Right atrium auricular region (tissue), 2 donors: ENCODE results near the gene SSC4D. TPM values are rescaled to one million over a fixed set of nuclear protein-coding genes. Genes with fewer than 3 reads are reported as not detected.
"Not testable (repeated sequence)": the region's sequence is repeated elsewhere in the genome, so short reads cannot be mapped to it uniquely, and the experiment has no call there.

Experiments used
- DNase-seq: peaks from one replicate; pipeline ENCODE4 v3.0.0-alpha.2; 2019; ENCODE audit warnings: low spot score
- H3K27ac ChIP-seq, 2 donors: fragments of 200-600 bp; sonication (generic); 1 replicate in 1 of 2; 2 replicates in 1 of 2; pipeline ENCODE4 v1.5.1; 2016 to 2019
- H3K27me3 ChIP-seq, 2 donors: fragments of 200-600 bp; sonication (generic); one replicate each; pipeline versions ENCODE4 v1.5.1 to v1.6.0; 2017 to 2019
- H3K36me3 ChIP-seq: fragments of 200-600 bp; sonication (generic); one replicate; pipeline ENCODE4 v1.5.1; 2016
- H3K4me1 ChIP-seq, 2 donors: fragments of 200-600 bp; sonication (generic); one replicate each; pipeline versions ENCODE4 v1.5.1 to v1.6.0; 2017 to 2019
- H3K4me3 ChIP-seq, 2 donors: fragments of 200-600 bp; sonication (generic); 1 replicate in 1 of 2; 2 replicates in 1 of 2; pipeline ENCODE4 v1.5.1; 2017 to 2019; ENCODE audit warnings: mild to moderate bottlenecking in 1 of 2, moderate library complexity in 1 of 2
- H3K9me3 ChIP-seq, 2 donors: fragments of 200-600 bp; sonication (generic); one replicate each; pipeline ENCODE4 v1.5.1; 2019
- total RNA-seq, 2 donors: library from RNA; depleted of rRNA; stranded (reverse); fragments of >200 nt; gene quantifications; one replicate each; pipeline ENCODE4 v1.1.0, GENCODE V29; 2016
- TF ChIP-seq, protein P1 (sequence below), 2 donors: fragments of 200-600 bp; sonication (generic); IDR thresholded peaks; one replicate each; pipeline ENCODE4 v1.5.1; 2019; ENCODE audit warnings: antibody characterized with exemption in 2 of 2

Gene SSC4D
- total RNA-seq, 2 donors from 2014 or later: 0.35 to 0.37 TPM

GRCh38 chr7:76372984-76373833, 36.3 kb downstream of the SSC4D start:
- Histone ChIP-seq H3K4me3 (no peak overlapping the region), H3K27ac (no peak overlapping the region), H3K27me3 (no peaks in the 10 kb centered on the region), H3K9me3 (no peaks in the 10 kb centered on the region), H3K4me1 (peaks cover 0 to 17% of the 10 kb centered on the region in 2 donors), H3K36me3 (no peaks in the 10 kb centered on the region)
- DNase-seq: no peak
- TF ChIP-seq, protein P1, sequence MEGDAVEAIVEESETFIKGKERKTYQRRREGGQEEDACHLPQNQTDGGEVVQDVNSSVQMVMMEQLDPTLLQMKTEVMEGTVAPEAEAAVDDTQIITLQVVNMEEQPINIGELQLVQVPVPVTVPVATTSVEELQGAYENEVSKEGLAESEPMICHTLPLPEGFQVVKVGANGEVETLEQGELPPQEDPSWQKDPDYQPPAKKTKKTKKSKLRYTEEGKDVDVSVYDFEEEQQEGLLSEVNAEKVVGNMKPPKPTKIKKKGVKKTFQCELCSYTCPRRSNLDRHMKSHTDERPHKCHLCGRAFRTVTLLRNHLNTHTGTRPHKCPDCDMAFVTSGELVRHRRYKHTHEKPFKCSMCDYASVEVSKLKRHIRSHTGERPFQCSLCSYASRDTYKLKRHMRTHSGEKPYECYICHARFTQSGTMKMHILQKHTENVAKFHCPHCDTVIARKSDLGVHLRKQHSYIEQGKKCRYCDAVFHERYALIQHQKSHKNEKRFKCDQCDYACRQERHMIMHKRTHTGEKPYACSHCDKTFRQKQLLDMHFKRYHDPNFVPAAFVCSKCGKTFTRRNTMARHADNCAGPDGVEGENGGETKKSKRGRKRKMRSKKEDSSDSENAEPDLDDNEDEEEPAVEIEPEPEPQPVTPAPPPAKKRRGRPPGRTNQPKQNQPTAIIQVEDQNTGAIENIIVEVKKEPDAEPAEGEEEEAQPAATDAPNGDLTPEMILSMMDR (IDR thresholded peaks at IDR 0.05): no peak

DNA sequence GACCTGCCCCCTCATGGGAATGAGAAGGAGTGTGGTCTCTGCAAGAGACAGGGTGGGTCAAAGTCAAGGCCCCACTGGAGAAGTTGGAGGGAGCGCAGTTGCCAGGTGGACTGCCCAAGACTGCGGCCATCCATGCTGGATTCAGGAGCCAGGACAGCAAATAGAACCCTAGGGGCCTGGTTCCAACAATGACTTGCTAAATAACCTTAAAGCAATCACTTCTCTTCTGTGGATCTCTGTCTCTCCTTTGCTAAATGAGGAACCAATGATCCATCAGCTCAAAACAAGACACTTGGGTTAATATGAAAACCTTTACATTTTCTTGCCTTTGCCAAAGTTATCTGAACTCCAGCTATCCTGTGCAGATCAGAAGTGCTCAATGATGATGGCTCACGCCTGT, 38.1 kb downstream of the SSC4D start:
- Histone ChIP-seq H3K36me3 (no peaks in the 10 kb centered on the region), H3K27me3 (no peaks in the 10 kb centered on the region), H3K4me1 (peaks cover 0 to 9% of the 10 kb centered on the region in 2 donors), H3K4me3 (no peak overlapping the region), H3K9me3 (no peaks in the 10 kb centered on the region), H3K27ac (no peak overlapping the region)
- no peak for DNase-seq
- TF ChIP-seq, protein P1 (IDR thresholded peaks at IDR 0.05): no peak

DNA sequence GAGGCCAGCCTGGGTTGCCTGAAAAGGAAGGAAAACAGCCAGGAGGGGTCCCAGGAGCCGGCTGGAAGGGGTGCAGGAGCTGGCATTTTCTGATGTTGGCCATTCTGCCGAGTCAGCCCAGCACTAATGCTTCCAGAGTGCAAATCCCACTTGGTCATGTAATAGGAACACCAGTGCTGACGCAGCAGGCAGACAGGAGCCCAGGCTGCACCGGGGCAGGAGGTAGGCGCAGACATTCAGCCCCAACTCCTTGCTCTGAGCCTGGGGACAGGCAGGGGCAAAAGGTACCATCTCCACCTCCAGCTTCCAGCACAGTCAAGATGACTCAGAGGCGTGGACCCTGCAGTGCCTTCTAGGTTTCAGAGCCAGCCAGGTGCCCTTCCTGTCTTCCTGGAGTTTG, 40.5 kb downstream of the SSC4D start:
- TF ChIP-seq, protein P1 (IDR thresholded peaks at IDR 0.05): no peak
- Histone ChIP-seq H3K4me1 (peaks cover 0 to 32% of the 10 kb centered on the region in 2 donors), H3K36me3 (no peaks in the 10 kb centered on the region), H3K9me3 (no peaks in the 10 kb centered on the region), H3K27me3 (no peaks in the 10 kb centered on the region), H3K27ac (no peak overlapping the region), H3K4me3 (no peak overlapping the region)
- no peak for DNase-seq

DNA sequence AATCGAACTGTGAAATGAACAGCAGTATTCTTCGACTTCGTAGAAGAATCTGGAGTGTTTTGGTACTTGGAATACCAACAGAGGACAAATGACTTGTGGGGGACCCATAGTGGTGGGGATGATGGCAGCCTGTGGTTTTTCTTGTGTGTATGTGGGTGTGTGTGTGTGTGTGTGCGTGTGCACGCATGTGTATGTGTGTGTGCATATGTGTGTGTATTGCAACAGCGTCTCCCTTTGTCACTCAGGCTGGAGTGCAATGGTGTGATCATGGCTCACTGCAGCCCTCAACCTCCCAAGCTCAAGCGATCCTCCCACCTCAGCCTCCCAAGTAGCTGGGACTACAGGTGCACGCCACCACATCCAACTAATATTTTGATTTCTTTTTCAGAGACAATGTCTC, 41.3 kb downstream of the SSC4D start:
- DNase-seq: no peak
- Histone ChIP-seq H3K27me3 (no peaks in the 10 kb centered on the region), H3K4me1 (peaks cover 0 to 33% of the 10 kb centered on the region in 2 donors), H3K36me3 (no peaks in the 10 kb centered on the region), H3K9me3 (no peaks in the 10 kb centered on the region), H3K4me3 (no peak overlapping the region), H3K27ac (no peak overlapping the region)
- TF ChIP-seq, protein P1 (IDR thresholded peaks at IDR 0.05): no peak

GRCh38 chr7:76364198-76364584, 45.3 kb downstream of the SSC4D start:
- TF ChIP-seq, protein P1 (IDR thresholded peaks at IDR 0.05): no peak
- Histone ChIP-seq H3K4me3 (no peak overlapping the region), H3K36me3 (no peaks in the 10 kb centered on the region), H3K4me1 (peaks cover 0 to 39% of the 10 kb centered on the region in 2 donors), H3K9me3 (no peaks in the 10 kb centered on the region), H3K27me3 (no peaks in the 10 kb centered on the region), H3K27ac (peak overlapping the region; percentile 68 to 89)
- DNase-seq: no peak

DNA sequence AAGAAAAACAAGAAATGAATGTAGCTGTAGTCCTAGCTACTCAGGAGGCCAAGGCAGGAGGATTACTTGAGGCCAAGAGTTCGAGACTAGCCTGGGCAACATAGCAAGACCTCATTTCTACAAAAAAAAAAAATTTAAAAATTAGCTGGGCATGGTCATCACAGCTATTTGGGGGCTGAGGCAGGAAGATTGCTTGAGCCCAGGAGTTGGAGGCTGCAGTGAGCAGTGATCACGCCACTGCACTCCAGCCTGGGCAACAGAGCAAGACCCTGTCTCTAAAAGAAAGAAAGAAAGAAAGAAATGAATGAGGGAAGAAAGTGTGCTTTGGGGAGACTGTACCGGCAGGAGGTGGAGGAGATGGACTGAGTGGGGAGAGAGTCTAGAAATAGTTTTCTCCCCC, 45.7 kb downstream of the SSC4D start:
- Histone ChIP-seq H3K4me1 (peaks cover 0 to 39% of the 10 kb centered on the region in 2 donors), H3K27ac (peak overlapping the region; percentile 68 to 89)
- DNase-seq, H3K36me3 ChIP-seq, H3K27me3 ChIP-seq, H3K9me3 ChIP-seq, H3K4me3 ChIP-seq: not testable (repeated sequence)
